Transverse colon (tissue), 4 donors: ENCODE measurements around the gene SH3PXD2B.

ENCODE experiments used
- POLR2A ChIP-seq: fragments of 450-650 bp; IDR thresholded peaks from one replicate; pipeline ENCODE4 v1.6.1; 2016; ENCODE audit warnings: antibody characterized with exemption, mild to moderate bottlenecking, moderate library complexity
- POLR2AphosphoS5 ChIP-seq, 3 donors: sonication (generic); formaldehyde crosslinking; IDR thresholded peaks; one replicate each; pipeline ENCODE4 v1.6.1; 2016; ENCODE audit warnings: antibody characterized with exemption in 3 of 3
- TF ChIP-seq, protein P1 (sequence below), 5 experiments: fragments of 200-600 bp in 3 of 5; fragments of 450-650 bp in 2 of 5; sonication (generic) in 3 of 5; IDR thresholded peaks; 1 replicate in 2 of 5; 2 replicates in 3 of 5; pipeline ENCODE4 v1.5.1; 2016 to 2017; ENCODE audit warnings: antibody characterized with exemption in 5 of 5, inconsistent platforms in 3 of 5, mild to moderate bottlenecking in 2 of 5, moderate library complexity in 1 of 5

- TF ChIP-seq, protein P1, sequence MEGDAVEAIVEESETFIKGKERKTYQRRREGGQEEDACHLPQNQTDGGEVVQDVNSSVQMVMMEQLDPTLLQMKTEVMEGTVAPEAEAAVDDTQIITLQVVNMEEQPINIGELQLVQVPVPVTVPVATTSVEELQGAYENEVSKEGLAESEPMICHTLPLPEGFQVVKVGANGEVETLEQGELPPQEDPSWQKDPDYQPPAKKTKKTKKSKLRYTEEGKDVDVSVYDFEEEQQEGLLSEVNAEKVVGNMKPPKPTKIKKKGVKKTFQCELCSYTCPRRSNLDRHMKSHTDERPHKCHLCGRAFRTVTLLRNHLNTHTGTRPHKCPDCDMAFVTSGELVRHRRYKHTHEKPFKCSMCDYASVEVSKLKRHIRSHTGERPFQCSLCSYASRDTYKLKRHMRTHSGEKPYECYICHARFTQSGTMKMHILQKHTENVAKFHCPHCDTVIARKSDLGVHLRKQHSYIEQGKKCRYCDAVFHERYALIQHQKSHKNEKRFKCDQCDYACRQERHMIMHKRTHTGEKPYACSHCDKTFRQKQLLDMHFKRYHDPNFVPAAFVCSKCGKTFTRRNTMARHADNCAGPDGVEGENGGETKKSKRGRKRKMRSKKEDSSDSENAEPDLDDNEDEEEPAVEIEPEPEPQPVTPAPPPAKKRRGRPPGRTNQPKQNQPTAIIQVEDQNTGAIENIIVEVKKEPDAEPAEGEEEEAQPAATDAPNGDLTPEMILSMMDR (IDR thresholded peaks at IDR 0.05): no peak
- TF ChIP-seq POLR2AphosphoS5 (IDR thresholded peaks at IDR 0.05) (no peak), POLR2A (no peak)
Observed at GRCh38 chr5:172433513-172433912, 20.8 kb downstream of the SH3PXD2B start.
